Renal cortex interstitium (tissue), 11 donors: ENCODE results near the gene UCHL5. TPM values are rescaled to one million over a fixed set of nuclear protein-coding genes. Genes with fewer than 3 reads are reported as not detected.
"Not testable (repeated sequence)": the region's sequence is repeated elsewhere in the genome, so short reads cannot be mapped to it uniquely, and the experiment has no call there.

Source experiments
- DNase-seq, 11 donors: peaks; one replicate each; pipeline ENCODE4 v3.0.0-alpha.2; 2013; ENCODE audit warnings: low read depth in 9 of 11, low spot score in 4 of 11; ENCODE audit errors: extremely low read depth in 1 of 11
- polyA plus RNA-seq, 3 donors: library from polyadenylated mRNA; unstranded; fragments of 120-200 nt; gene quantifications; one replicate each; pipeline ENCODE4 v1.2.1, GENCODE V29; 2013; ENCODE audit not compliant: insufficient read length in 3 of 3

Gene UCHL5
- polyA plus RNA-seq, 3 donors: 36.9 to 48.7 (median 43.3) TPM

- DNase-seq: no peak
Observed at GRCh38 chr1:193077991-193078390, 18.8 kb upstream of the UCHL5 start.

DNA sequence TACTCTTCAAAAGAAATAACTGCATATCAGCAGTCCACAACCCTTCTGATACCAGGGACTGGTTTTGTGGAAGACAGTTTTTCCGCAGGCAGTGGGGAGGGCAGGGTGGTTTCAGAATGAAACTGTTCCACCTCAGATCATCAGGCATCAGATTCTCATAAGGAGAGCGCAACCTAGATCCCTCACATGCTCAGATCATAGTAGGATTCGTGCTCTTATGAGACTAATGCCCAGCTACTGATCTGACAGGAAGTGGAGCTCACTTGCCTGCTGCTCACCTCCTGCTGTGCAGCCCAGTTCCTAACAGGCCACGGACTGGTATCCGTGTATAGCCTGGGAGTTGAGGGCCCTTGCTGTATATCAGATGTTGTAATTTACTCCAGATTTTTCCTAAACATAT is 11.8 kb upstream of the UCHL5 start:
- DNase-seq: no peak

DNA sequence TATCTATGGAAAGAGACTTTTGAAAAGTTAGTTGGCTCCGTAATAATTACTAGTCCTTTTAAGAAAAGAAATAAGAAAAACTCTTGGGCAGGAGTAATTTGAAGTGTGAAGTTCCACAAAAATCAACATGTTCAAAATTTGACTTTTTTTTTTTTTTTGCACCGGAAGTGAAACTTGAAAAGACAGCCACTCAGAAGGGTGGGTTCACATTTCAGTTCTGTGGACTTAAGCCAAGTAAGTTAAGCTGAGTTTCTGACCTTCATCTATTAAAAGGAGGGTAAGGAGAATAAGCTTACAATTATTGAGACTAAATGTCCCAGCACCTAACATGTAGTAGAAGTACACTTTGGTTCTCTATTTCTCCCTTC is 11.2 kb upstream of the UCHL5 start:
- DNase-seq: no peak

DNA sequence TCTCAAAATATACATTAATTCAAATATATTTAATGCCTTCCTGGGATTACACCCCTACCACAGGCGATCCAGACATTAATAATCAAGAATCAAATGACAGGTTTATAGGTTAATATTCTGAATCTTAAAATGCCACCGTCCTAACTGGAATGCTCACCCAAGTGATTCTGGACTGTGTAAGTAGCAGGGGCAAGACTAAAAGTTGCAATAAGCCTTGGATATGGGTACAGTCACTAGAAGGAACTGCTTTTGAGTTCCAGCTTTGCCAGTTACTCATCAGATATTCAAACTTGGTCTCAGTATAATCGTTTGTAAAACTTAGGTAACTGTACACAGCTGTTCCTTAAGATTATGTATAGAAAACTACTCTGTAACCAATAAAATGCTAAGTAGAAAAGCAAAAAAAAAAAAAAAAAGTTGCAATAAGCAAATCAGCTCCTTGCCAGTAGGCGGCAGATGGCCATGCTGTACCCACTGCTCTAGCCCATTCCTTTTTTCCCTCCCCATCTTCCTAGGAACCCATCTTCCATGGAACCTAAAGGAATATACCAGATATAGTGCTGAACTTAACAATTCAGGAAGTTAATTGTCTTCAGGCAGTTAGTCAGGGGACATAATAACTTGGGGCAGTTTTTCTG is 10.7 kb upstream of the UCHL5 start:
- no peak for DNase-seq

DNA sequence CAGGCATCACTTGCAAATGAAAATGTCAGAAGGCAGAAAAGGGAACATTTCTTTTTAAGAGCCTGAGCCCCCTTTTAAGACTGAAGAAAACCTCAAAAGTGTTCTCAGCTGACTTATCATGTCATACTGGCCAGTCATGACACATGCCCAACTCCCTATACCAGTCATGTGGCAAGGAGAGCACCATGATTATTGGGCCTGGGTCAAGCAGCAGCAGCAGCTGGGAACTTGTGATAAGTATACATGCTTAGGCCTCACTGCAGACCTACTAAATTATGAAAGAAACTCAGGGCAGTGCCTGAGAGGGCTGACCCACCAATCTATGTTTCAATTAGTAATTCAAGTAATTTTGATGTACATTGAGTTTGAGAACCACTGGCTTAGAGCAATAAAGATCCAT is 8.9 kb upstream of the UCHL5 start:
- no peak for DNase-seq

GRCh38 chr1:193066606-193067005 is 7.4 kb upstream of the UCHL5 start:
- no peak for DNase-seq

- DNase-seq: no peak
Observed at GRCh38 chr1:193065954-193066353, 6.8 kb upstream of the UCHL5 start.

GRCh38 chr1:193062698-193063463 is 3.7 kb upstream of the UCHL5 start:
- no peak for DNase-seq

GRCh38 chr1:193060938-193061337 is 1.8 kb upstream of the UCHL5 start:
- peak in 1 of 11 donors; percentile 3 for DNase-seq

- DNase-seq: peak in 2 of 11 donors; percentile 1 to 3
Observed at GRCh38 chr1:193060406-193060805, 1.2 kb upstream of the UCHL5 start.

DNA sequence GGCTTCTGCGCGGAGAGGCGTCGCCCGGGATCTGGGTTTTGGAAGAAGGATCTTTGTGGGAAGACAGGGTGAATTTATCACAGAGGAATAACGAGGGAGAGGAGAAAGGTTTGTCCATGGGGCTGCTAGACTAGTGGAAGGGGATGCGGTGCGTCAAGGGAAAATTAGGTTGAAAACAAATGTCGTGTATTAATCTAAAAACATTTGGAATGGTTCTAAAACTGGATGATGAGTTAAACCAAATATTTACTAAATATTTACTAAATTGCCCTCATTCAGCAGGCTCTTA is 899 bp upstream of the UCHL5 start:
- DNase-seq: no peak

GRCh38 chr1:193058529-193059281 is 455 bp downstream of the UCHL5 start:
- peak in 10 of 11 donors; percentile 18 to 47 (median 23) for DNase-seq

GRCh38 chr1:193054169-193054675 is 4.9 kb downstream of the UCHL5 start:
- DNase-seq: no peak

DNA sequence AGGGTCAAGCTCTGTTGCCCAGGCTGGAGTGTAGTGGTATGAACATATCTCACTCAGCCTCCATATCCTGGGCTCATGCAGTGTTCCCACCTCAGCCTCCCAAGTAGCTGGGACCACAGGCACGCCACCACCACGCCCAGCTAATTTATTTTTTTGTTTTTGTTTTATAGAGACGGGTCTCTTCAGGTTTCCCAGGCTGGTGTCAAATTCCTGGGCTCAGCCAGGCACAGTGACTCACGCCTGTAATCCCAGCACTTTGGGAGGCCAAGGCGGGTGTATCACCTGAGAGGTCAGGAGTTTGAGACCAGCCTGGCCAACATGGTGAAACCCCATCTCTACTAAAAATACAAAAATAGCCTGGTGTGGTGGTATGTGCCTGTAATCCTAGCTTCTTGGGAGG is 10.2 kb downstream of the UCHL5 start:
- not testable (repeated sequence) for DNase-seq

DNA sequence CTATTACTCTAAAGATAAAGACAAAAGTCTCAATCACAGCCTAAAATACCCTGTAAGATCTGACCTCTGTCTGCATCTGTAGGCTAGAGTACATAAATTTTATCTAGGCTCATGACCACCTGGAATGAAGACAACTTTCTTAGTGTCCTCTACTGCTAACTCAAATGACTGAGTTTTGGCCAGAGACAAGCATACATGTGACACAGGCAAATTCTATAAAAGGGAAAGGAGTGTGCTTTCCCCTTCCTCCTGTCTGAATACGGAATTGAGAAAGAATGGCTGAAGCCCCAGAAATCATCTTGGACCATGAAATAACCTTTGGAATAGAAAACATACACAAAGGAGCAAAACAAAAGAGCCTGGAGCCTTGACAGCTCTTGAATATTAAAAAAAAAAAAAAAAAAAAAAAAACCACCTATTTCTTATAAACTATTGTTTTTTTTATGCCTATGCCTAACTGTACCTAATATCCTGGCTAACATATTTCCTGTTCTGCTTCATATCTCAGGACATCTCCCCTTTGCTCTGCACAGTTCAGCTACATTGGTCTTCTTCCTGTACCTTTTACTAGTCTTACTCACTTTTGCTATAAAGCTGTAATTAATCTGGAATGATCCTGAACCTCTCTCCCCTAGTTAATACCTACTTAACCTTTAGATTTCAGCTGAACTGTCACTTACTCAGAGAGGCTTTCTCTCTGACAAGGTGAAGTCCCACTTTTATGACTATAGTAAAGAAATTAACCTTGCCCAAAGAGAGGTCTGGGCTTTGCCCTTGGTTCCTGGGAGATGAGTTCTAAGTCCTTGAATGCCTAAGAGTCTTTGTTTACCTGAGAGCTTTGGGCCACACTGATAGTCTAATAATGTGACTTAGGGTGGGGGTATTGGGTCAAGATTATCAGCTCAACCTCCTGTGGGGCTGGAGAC is 16.1 kb downstream of the UCHL5 start:
- DNase-seq: no peak

DNA sequence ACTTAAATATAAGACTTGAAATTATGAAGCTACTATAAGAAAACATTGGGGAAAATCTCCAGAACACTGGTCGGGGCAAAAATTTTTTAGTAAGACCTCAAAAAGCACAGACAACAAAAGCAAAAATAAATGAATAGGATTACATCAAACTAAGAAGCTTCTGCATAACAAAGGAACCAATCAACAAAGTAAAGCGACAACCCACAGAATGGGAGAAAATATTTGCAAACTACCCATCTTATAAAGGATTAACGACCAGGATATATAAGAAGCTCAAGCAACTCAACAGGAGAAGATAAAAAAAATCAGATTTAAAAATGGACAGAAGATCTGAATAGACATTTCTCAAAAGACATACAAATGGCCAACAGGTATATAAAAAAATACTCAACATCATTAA is 19.1 kb downstream of the UCHL5 start:
- DNase-seq: no peak

DNA sequence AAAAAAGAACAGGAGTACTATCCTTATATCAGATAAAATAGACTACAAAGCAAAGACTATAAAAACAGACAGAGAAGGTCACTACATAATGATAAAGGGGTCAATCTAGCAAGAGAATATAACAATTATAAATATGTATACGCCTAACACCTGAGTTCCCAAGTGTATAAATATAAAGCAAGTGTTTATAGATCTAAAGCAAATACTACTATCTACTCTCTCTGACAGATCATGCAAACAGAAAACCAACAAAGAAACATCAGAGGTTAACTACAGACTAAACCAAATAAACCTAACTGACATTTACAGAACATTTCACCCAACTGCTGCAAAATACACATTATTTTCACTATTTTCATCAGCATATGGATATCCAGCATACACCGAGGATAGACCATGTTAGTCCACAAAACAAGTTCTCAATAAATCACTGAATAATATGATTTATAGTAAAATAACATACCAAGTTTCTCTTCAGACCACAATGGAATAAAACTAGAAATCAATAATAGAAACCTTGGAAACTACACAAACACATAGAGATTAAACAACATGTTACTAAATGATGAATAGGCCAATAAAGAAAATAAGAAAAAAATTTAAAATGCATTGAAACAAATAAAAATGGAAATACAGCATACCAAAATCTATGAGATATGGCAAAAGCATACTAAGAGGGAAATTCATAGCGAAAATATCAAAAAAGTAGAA is 22.7 kb downstream of the UCHL5 start:
- no peak for DNase-seq

GRCh38 chr1:193033610-193034009 is 25.6 kb downstream of the UCHL5 start:
- no peak for DNase-seq
